ENCODE measurements around the gene PTRHD1.

- TF ChIP-seq EZH2 (IDR thresholded peaks at IDR 0.05; ENCODE audit: insufficient read depth, poor library complexity, severe bottlenecking): no peak
- no peak for TF ChIP-seq EZH2phosphoT487 (IDR thresholded peaks at IDR 0.05; ENCODE audit: insufficient read depth, low read depth)
Measured at GRCh38 chr2:24832073-24832461, 38.9 kb upstream of the PTRHD1 start.
